Measurements from ENCODE around the gene PPP1R3F.
"Not testable (repeated sequence)": the region's sequence is repeated elsewhere in the genome, so short reads cannot be mapped to it uniquely, and the experiment has no call there.

PPP1R3F gene

GRCh38 chrX:49292400-49293362 is 23.1 kb downstream of the PPP1R3F start:
- H3K27ac ChIP-seq: no peak overlapping the region
- no peak for TF ChIP-seq CTCF (IDR thresholded peaks at IDR 0.05)

- not testable (repeated sequence) for H3K27ac ChIP-seq
These were observed 29.7 kb downstream of the PPP1R3F start for GRCh38 chrX:49299293-49299692.

GRCh38 chrX:49300703-49301102 is 31.1 kb downstream of the PPP1R3F start:
- TF ChIP-seq CTCF (IDR thresholded peaks at IDR 0.05) (no peak), ZFX (IDR thresholded peaks at IDR 0.05; ENCODE audit: borderline replicate concordance) (no peak)
- H3K27ac ChIP-seq: no peak overlapping the region

- TF ChIP-seq ZFX (IDR thresholded peaks at IDR 0.05; ENCODE audit: borderline replicate concordance) (no peak), CTCF (IDR thresholded peaks at IDR 0.05) (no peak)
- no peak within 1 kb of the TSS for H3K27ac ChIP-seq
These were observed 33.8 kb downstream of the PPP1R3F start, which contains the start of gene GAGE10 for GRCh38 chrX:49303346-49303745. TSS of gene GAGE10 (plus strand) at chrX:49303646. CDS start at chrX:49304860, 1,214 bp downstream.

DNA sequence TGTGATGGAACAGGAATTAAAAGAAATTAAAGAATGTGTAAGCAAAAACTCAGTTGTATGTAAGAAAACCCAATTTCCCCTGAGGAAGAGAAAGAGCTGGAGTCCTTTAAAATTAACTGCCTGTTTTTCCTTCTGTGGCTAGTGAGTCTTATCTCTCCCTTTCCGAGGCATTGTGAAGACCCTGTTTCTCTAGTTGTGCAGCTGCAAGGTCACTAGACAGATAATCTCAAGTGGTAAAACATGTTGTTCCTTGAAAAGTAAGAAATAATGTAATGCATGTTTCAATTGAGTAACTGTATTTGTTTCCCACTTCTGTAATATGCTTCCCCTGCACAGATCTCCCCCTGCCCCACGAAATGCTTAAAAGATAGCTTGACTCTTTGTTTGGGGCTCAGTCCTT is 38.2 kb downstream of the PPP1R3F start:
- not testable (repeated sequence) for H3K27ac ChIP-seq

DNA sequence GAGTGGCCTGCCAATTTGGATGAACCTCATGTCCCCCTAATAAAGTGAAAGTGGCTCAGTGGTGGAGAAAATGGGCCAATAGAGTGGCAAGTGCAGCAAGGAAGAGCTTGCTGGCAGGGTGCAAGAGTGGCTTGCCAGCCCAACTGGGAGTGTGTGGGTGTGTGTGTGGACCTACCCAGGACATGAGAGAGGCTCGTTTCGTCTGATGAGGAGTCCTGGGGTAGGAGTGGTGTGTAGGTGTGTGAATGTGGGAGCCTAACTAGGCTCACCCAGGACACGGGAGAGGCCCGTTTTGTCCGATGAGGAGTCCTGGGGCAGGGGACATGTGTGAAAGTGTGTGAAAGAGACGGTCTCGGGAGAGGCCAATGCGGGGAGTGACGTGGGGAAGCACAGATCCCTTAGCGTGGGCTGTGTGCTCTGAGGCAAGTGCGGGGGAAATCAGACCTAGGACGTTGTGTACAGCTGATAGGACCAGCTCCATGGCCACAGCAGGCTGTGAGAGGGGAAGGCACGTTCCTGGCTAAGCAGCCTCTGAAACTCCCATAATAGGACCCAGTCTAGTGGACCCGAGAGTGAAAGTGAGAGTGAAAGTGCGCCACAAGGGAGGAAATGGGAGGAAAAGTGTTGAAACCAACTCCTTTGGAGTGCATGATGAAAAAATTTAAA is 39.1 kb downstream of the PPP1R3F start:
- no peak overlapping the region for H3K27ac ChIP-seq
- TF ChIP-seq CTCF (IDR thresholded peaks at IDR 0.05) (no peak), ZFX (IDR thresholded peaks at IDR 0.05; ENCODE audit: borderline replicate concordance) (no peak)

- H3K27ac ChIP-seq: no peak overlapping the region
- TF ChIP-seq ZFX (IDR thresholded peaks at IDR 0.05; ENCODE audit: borderline replicate concordance) (no peak), CTCF (IDR thresholded peaks at IDR 0.05) (no peak)
These were observed 39.9 kb downstream of the PPP1R3F start for GRCh38 chrX:49309401-49309981.

- H3K27ac ChIP-seq: no peak overlapping the region
- TF ChIP-seq CTCF (IDR thresholded peaks at IDR 0.05): no peak
- no peak for TF ChIP-seq ZFX (IDR thresholded peaks at IDR 0.05; ENCODE audit: borderline replicate concordance)
These were observed 40.8 kb downstream of the PPP1R3F start for GRCh38 chrX:49310371-49310770.

Data from 22Rv1 (cell line).